Endothelial cell of umbilical vein (primary cell): Measurements from ENCODE around the gene SLC24A1.

Experiments used
- EZH2 ChIP-seq: IDR thresholded peaks from 2 replicates; pipeline ENCODE4 v1.6.1; 2012; ENCODE audit warnings: borderline replicate concordance, low read depth, mild to moderate bottlenecking, moderate library complexity, low read length, inconsistent platforms; ENCODE audit not compliant: severe bottlenecking
- GATA2 ChIP-seq: IDR thresholded peaks from 2 replicates; pipeline ENCODE4 v1.7.0; 2011; ENCODE audit warnings: low read depth, mild to moderate bottlenecking, moderate library complexity, mixed read lengths, low read length; ENCODE audit not compliant: insufficient read length, insufficient read depth
- MYC ChIP-seq: IDR thresholded peaks from one replicate; pipeline ENCODE4 v1.6.1; 2011; ENCODE audit warnings: mild to moderate bottlenecking, low read depth, low read length
- POLR2A ChIP-seq: IDR thresholded peaks from 2 replicates; pipeline ENCODE4 v1.6.1; 2012; ENCODE audit warnings: low read depth, mild to moderate bottlenecking, control low read depth, low read length
- POLR2AphosphoS5 ChIP-seq: IDR thresholded peaks from 2 replicates; pipeline ENCODE4 v1.6.1; 2012; ENCODE audit warnings: low read depth, mild to moderate bottlenecking, control low read depth, low read length, moderate library complexity; ENCODE audit not compliant: insufficient read depth
- TF ChIP-seq, protein P1 (sequence below), 2 donors: IDR thresholded peaks; 1 replicate in 1 of 2; 2 replicates in 1 of 2; pipeline ENCODE4 v1.5.1; 2011; ENCODE audit warnings: low read length in 2 of 2, mild to moderate bottlenecking in 2 of 2, moderate library complexity in 2 of 2, control low read depth in 1 of 2, inconsistent platforms in 1 of 2, low read depth in 1 of 2; ENCODE audit not compliant: insufficient read depth in 1 of 2; ENCODE audit errors: extremely low read depth in 1 of 2
- TF ChIP-seq, protein P2 (sequence below): IDR thresholded peaks from 2 replicates; pipeline ENCODE4 v1.6.1; 2011; ENCODE audit not compliant: insufficient read depth, insufficient read length

DNA sequence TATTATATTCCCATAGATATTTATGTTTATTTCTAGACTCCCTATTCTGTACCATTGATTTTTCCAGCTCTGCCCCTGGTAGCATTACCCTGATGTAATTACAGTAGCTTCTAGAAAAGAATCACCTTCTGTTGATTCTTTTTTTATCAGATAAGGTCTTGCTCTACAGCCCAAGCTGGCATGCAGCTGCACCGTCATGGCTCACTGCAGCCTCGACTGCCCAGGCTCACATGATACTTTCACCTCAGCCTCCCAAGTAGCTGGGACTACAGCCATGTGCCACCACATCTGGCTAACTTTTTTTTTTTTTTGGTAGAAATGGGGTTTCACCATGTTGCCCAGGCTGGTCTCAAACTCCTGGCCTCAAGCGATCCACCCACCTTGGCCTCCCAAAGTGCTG, 41.8 kb downstream of the SLC24A1 start:
- TF ChIP-seq, protein P1, sequence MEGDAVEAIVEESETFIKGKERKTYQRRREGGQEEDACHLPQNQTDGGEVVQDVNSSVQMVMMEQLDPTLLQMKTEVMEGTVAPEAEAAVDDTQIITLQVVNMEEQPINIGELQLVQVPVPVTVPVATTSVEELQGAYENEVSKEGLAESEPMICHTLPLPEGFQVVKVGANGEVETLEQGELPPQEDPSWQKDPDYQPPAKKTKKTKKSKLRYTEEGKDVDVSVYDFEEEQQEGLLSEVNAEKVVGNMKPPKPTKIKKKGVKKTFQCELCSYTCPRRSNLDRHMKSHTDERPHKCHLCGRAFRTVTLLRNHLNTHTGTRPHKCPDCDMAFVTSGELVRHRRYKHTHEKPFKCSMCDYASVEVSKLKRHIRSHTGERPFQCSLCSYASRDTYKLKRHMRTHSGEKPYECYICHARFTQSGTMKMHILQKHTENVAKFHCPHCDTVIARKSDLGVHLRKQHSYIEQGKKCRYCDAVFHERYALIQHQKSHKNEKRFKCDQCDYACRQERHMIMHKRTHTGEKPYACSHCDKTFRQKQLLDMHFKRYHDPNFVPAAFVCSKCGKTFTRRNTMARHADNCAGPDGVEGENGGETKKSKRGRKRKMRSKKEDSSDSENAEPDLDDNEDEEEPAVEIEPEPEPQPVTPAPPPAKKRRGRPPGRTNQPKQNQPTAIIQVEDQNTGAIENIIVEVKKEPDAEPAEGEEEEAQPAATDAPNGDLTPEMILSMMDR (IDR thresholded peaks at IDR 0.05; ENCODE audit: extremely low read depth in 1 of 2, insufficient read depth in 1 of 2, low read depth in 1 of 2, low read length in 2 of 2) = no peak
- TF ChIP-seq POLR2A = no peak
- no peak for TF ChIP-seq EZH2
- TF ChIP-seq POLR2AphosphoS5 = no peak
- no peak for TF ChIP-seq GATA2
- no peak for TF ChIP-seq MYC
- TF ChIP-seq, protein P2, sequence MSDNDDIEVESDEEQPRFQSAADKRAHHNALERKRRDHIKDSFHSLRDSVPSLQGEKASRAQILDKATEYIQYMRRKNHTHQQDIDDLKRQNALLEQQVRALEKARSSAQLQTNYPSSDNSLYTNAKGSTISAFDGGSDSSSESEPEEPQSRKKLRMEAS = no peak
